ENCODE measurements around the gene KCNJ12.
"Not testable (repeated sequence)": the region's sequence is repeated elsewhere in the genome, so short reads cannot be mapped to it uniquely, and the experiment has no call there.

- TF ChIP-seq POLR2A (IDR thresholded peaks at IDR 0.05; ENCODE audit: low read length); GATA1 (IDR thresholded peaks at IDR 0.05; ENCODE audit: low read depth, low read length): not testable (repeated sequence)
These were observed 37.6 kb downstream of the KCNJ12 start for GRCh38 chr17:21413570-21414279.
